ENCODE measurements around the gene POLG2.

The POLG2 gene

DNA sequence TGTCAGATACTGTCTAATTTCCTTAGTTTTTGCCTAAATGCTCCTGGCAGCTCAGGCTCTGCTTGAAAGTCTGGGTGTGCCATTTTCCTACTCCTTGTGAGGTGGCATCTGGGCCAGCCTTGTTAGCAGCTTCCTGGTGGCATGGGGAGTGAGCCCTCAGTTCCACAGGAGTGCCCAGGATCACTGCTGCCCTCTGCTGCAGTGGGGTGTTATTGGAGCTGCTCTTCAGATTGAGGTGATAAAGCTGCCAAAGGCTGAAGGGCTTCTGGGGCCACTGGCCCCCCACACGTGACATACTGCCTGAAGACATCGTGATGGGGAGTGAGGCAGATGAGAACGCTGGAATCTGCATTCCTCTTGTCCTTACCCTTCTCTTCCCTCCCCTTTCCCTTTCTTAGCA is 37.3 kb upstream of the POLG2 start:
- TF ChIP-seq, protein P1, sequence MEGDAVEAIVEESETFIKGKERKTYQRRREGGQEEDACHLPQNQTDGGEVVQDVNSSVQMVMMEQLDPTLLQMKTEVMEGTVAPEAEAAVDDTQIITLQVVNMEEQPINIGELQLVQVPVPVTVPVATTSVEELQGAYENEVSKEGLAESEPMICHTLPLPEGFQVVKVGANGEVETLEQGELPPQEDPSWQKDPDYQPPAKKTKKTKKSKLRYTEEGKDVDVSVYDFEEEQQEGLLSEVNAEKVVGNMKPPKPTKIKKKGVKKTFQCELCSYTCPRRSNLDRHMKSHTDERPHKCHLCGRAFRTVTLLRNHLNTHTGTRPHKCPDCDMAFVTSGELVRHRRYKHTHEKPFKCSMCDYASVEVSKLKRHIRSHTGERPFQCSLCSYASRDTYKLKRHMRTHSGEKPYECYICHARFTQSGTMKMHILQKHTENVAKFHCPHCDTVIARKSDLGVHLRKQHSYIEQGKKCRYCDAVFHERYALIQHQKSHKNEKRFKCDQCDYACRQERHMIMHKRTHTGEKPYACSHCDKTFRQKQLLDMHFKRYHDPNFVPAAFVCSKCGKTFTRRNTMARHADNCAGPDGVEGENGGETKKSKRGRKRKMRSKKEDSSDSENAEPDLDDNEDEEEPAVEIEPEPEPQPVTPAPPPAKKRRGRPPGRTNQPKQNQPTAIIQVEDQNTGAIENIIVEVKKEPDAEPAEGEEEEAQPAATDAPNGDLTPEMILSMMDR (IDR thresholded peaks at IDR 0.05; ENCODE audit: low read depth, low read length), result peak; percentile 13; the same call in 1 of the 2 replicates
- no peak for DNase-seq (ENCODE audit: extremely low read depth, low read depth)

DNA sequence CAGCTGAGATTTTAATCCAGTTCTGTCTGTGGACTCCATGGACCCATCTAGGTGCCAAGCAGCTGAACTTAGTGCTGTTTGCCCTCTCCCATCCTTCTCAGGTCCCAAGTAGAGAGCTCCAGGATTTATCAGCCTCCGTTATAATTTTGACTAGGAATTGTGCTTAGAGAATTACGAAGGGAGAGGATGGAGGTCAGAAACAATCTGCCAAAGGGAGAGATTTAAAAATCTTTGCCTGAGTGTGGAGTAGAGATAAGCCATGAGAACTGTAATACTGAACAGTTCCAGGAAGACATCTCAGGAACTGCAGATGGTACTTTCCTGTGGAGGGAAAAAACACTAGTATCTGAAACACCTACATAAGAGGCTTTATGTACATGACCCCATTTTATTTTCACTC is 36.9 kb upstream of the POLG2 start:
- no peak for DNase-seq (ENCODE audit: extremely low read depth, low read depth)
- TF ChIP-seq, protein P1 (IDR thresholded peaks at IDR 0.05; ENCODE audit: low read depth, low read length), result no peak

DNA sequence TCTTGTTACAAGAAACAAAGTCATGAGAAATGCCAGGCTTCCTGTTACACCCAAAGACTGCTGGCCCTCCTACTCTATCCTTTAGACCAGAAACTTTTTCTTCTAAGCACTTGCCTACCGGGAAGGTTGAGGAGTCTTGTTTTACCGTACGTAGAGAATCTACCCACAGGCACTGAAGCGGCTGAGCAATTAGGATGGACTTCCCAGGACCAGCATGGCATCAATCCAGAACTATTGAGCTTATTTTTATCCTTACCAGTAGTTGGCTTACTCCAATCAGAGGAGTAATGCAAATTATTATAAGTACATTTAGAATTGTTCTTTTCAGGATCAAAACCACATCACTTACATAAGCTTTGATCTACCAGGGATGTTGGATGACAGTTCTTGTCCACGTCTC is 35.6 kb upstream of the POLG2 start:
- no peak for DNase-seq (ENCODE audit: extremely low read depth, low read depth)
- TF ChIP-seq, protein P1 (IDR thresholded peaks at IDR 0.05; ENCODE audit: low read depth, low read length), result no peak

DNA sequence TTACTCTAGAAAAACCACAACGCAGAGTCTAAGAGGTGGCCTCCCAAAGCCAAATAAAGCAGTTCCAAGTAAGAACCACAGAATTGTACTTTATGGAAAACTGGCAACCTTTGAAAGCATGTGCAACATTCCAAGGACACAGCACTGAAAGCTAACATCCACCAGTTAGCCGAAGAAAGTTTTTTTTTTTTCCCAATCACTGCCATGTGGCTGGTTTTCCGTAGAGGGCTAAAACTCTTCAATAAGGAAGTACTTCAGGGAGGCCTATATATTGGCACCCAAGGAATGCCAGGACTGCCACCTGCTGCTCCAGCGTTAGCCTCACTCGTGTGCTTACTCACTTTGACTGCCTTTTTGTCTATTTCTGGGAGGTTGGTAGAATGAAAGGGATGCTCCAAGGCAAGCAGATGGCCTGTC is 35.1 kb upstream of the POLG2 start:
- DNase-seq (ENCODE audit: extremely low read depth, low read depth), result peak; percentile 49
- TF ChIP-seq, protein P1 (IDR thresholded peaks at IDR 0.05; ENCODE audit: low read depth, low read length), result no peak

DNA sequence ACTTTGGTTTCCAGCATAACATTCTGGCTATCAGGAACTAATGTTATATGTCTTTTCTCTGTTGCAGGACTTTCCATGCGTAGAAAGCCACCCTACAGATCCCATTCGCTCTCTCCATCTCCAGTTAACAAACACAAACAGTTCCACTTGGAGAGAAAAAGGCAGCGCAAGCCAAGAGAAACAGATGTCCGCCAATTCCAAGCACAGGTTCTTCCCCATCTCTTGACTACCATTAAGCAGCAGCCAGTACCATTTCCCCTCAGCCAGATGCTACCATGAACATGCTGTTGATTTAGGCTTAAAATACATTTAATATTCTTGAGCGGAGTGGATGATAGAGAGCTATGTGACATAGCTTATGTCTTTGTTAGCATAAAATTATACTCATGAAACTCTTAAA is 32.4 kb upstream of the POLG2 start:
- TF ChIP-seq, protein P1 (IDR thresholded peaks at IDR 0.05; ENCODE audit: low read depth, low read length), result no peak
- DNase-seq (ENCODE audit: extremely low read depth, low read depth), result no peak

DNA sequence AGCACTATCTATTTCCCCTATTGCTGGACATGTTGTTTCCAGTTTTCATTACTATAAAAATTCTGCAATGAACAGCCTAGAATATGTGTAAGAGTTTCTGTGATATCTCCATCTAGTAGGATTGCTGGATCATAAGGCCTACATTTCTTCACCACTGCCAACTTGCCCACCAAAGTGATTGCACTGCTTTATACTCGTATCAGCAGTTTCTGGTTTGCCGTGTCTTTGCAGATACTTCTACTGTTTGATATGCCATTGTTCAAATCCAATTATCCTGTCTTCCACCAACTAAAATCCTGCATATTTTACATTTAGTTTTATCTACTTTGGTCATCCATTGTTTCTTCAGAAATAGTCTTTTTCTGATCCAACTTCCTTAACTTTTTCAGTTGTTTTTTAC is 31.1 kb upstream of the POLG2 start:
- no peak for DNase-seq (ENCODE audit: extremely low read depth, low read depth)
- TF ChIP-seq, protein P1 (IDR thresholded peaks at IDR 0.05; ENCODE audit: low read depth, low read length), result no peak

DNA sequence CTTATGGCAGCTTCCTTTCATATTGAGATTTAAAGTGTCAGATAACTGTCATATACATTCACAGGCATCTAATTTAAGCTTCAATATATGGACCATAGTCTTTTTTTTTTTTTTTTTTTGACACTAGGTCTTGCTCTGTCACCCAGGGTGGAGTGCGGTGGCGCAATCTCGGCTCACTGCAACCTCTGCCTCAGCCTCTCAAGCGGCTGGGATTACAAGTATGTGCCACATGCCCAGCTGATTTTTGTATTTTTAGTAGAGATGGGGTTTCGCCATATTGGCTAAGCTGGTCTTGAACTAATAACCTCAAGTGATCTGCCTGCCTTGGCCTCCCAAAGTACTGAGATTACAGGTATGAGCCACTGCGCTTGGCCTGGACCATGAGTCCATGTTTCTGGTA is 23.5 kb upstream of the POLG2 start:
- DNase-seq (ENCODE audit: extremely low read depth, low read depth), result no peak
- TF ChIP-seq, protein P1 (IDR thresholded peaks at IDR 0.05; ENCODE audit: low read depth, low read length), result no peak

Data from AG09319 (cell line).